COLO829 (cell line): Measurements from ENCODE around the gene ZSCAN21.
"Not testable (repeated sequence)": the region's sequence is repeated elsewhere in the genome, so short reads cannot be mapped to it uniquely, and the experiment has no call there.

Source experiments
- DNase-seq: peaks from one replicate; pipeline ENCODE4 v3.0.0; 2012; ENCODE audit warnings: low spot score

ZSCAN21 gene

GRCh38 chr7:100049441-100050291 is at the start of gene ZSCAN21:
ZSCAN21 (plus strand) TSS chr7:100049774; CDS start chr7:100057007, 7,233 bp downstream.
- peak; percentile 91 for DNase-seq

DNA sequence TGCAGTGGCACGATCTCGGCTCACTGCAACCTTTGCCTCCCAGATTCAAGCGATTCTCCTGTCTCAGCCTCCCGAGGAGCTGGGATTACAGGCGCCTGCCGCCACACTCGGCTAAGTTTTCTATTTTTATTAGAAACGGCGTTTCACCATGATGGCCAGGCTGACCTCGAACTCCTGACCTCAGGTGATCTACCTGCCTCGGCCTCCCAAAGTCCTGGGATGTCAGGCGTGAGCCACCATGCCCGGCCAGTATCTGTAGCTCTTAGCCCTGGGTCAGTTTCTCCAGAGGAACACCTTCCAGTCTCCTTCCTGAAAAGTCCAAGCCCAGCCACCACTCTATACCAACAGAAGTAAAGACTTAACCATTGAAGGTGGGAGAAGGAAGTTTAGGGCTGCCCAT is 49.3 kb upstream of the ZSCAN21 start:
- DNase-seq, result no peak

DNA sequence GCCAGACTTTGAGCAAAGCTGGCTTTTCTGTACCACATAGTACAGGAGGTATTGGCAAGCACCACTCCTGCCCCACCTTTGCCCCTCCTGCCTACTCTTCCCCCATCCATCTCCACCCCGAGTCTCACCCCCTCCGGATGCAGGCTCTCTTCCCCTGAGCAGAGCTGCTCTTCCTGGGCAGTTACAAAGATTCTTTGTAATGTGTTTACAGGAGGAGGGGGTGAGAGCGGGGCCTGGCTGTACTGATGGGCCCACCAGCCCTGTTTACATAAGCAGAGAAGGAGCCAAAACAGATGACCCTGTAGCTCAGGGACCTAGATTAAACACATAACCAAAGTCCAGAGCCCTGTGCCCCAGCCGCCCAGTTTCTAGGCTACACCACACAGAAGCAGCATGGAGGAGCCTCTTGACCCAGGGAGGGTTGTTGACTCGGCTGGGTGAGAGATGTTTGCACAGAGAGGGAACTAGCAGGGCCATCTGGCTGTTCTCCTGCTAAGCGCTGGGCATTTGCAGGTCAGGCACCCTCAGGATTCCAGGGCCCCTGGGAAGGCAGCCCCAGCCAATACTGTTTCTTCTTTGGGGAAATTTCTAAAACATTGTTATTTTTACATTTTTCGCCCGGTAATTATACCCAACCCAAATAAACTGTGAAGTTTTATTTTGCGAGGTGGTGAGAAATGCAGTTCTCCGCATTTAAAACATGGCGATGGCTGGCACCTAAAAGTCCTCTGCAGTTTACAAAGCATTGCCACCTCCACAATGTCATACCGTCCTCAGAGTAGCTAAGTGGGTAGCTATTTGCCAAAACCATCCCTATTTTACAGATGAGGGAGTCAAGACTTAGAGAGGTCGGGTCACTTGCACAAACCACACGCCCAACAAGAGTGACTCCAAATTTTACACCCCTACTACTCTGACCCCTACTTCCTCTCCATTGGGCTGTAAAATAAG is 45.6 kb upstream of the ZSCAN21 start:
- DNase-seq, result no peak

- DNase-seq, result no peak
Observed at GRCh38 chr7:100007887-100008286, 41.7 kb upstream of the ZSCAN21 start.

- no peak for DNase-seq
Observed at GRCh38 chr7:100008525-100008924, 41.0 kb upstream of the ZSCAN21 start.

DNA sequence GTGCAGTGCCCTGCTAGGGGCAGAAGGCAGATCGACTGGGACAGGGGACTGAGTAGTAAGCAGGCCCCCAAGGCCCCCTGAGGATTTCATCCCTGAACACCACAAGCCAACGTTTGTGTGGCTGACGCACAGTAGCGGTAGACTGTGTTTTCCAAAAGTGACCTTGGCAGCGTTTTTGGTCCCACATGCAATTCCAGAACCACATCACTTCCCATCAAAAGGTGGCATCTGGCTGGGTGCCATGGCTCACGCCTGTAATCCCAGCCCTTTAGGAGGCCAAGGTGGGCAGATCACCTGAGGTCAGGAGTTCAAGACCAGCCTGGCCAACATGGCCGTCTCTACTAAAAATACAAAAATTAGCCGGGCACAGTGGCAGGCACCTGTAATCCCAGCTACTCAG is 39.6 kb upstream of the ZSCAN21 start:
- DNase-seq, result not testable (repeated sequence)

DNA sequence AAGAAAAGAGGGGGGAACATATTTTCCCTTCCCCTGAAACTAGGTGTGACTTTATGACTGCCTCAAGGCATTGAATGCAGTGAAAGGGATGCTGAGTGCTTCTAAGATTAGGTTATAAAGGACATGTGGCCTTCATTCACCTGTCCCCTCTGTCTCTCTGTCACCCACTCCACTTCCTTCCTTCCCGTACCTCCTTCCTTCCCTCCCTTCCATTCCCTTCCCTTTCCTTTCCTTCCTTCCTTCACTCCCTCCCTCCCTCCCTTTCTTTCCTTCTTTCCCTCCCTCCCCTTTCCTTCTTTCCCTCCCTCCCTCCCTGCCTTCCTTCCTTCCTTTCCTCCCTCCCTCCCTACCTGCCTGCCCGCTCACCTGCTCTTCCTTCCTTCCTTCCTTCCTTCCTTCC is 38.7 kb upstream of the ZSCAN21 start:
- DNase-seq, result no peak

- DNase-seq, result no peak
Observed at GRCh38 chr7:100011516-100011915, 38.1 kb upstream of the ZSCAN21 start.

GRCh38 chr7:100012385-100013327 is 36.9 kb upstream of the ZSCAN21 start:
- peak; percentile 86 for DNase-seq

GRCh38 chr7:100013328-100013676 is 36.3 kb upstream of the ZSCAN21 start:
- DNase-seq, result no peak

GRCh38 chr7:100015232-100016214 is 34.1 kb upstream of the ZSCAN21 start, which contains the start of gene ZKSCAN1:
ZKSCAN1 (plus strand) TSS chr7:100015596; CDS start chr7:100023507, 7,911 bp downstream.
- DNase-seq, result peak; percentile 97

- DNase-seq, result peak; percentile 89
Observed at GRCh38 chr7:100016215-100016901, 33.2 kb upstream of the ZSCAN21 start.

- DNase-seq, result no peak
Observed at GRCh38 chr7:100017300-100017699, 32.3 kb upstream of the ZSCAN21 start.

DNA sequence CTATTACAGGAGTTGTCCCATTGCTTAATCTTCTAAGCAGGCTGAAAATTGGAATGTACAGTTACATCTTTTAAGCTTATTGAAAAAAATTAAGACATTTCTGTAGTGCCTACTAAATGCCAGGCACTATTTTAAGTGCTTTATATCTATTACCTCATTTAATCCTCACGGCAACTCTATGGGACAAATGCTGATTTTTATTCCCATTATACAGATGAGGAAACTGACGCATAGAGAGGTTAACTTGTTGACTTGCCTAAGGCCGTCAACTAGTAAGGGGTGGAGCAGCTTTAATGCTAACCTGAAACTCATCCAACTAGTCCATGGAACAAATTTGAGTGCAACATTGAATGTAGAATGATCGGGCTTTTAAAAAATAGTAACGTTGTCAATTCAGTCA is 31.7 kb upstream of the ZSCAN21 start:
- DNase-seq, result no peak

- DNase-seq, result no peak
Observed at GRCh38 chr7:100019908-100020307, 29.7 kb upstream of the ZSCAN21 start.

GRCh38 chr7:100021297-100021696 is 28.3 kb upstream of the ZSCAN21 start:
- DNase-seq, result no peak

DNA sequence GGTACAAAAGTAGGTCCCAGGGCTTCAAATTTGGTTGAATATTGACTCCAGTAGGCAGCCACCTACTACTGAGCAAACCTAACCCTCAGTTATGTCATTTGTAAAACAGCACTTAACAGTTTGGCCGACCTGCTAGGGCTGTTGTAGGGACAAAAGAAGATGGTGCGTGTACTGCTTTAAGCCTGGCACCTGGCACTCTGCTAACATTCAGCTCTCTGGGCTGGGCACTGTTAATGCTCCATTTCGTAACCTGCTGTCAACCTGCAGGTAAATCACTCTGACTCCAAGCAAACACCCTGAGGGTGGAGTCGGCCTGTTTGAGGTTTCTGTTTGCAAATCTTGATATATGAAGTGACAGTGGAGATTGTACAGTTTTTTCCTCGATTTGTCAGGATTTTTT is 27.0 kb upstream of the ZSCAN21 start:
- no peak for DNase-seq

GRCh38 chr7:100023526-100023925 is 26.0 kb upstream of the ZSCAN21 start:
- DNase-seq, result no peak

DNA sequence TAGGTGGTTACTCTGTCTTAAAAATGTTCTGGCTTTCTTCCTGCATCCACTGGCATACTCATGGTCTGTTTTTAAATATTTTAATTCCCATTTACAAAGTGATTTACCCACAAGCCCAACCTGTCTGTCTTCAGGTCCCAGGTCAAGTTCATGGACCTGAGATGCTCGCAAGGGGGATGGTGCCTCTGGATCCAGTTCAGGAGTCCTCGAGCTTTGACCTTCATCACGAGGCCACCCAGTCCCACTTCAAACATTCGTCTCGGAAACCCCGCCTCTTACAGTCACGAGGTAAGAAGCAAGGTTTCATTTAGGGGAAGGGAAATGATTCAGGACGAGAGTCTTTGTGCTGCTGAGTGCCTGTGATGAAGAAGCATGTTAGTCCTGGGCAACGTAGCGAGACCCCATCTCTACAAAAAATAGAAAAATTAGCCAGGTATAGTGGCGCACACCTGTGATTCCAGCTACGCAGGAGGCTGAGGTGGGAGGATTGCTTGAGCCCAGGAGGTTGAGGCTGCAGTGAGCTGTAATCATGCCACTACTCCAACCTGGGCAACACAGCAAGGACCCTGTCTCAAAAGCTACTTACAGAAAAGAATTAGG is 25.5 kb upstream of the ZSCAN21 start:
- DNase-seq, result no peak
